GM19099 (cell line): Measurements from ENCODE around the gene AGA.

ENCODE experiments used
- POLR2A ChIP-seq: IDR thresholded peaks from 3 replicates; pipeline ENCODE4 v1.6.1; 2011; ENCODE audit warnings: low read depth; ENCODE audit not compliant: insufficient read length; ENCODE audit errors: extremely low read depth

The AGA gene

GRCh38 chr4:177460460-177460859 lies 18.2 kb upstream of the AGA start:
- TF ChIP-seq POLR2A = no peak

GRCh38 chr4:177455561-177455970 lies 13.3 kb upstream of the AGA start:
- no peak for TF ChIP-seq POLR2A

- TF ChIP-seq POLR2A = no peak
Measured at GRCh38 chr4:177453116-177453515, 10.9 kb upstream of the AGA start.

GRCh38 chr4:177451108-177451500 lies 8.9 kb upstream of the AGA start:
- no peak for TF ChIP-seq POLR2A

- TF ChIP-seq POLR2A = no peak
Measured at GRCh38 chr4:177450426-177451107, 8.3 kb upstream of the AGA start.

GRCh38 chr4:177448850-177449249 lies 6.6 kb upstream of the AGA start:
- TF ChIP-seq POLR2A = no peak

GRCh38 chr4:177447417-177448004 lies 5.3 kb upstream of the AGA start:
- no peak for TF ChIP-seq POLR2A

- TF ChIP-seq POLR2A = no peak
Measured at GRCh38 chr4:177446586-177446985, 4.3 kb upstream of the AGA start.

- no peak for TF ChIP-seq POLR2A
Measured at GRCh38 chr4:177444911-177445736, 2.9 kb upstream of the AGA start.

- peak; percentile 16 for TF ChIP-seq POLR2A
Measured at GRCh38 chr4:177441061-177441802, 1.0 kb downstream of the AGA start.

- no peak for TF ChIP-seq POLR2A
Measured at GRCh38 chr4:177436456-177436855, 5.8 kb downstream of the AGA start.

GRCh38 chr4:177434667-177435066 lies 7.6 kb downstream of the AGA start:
- no peak for TF ChIP-seq POLR2A

- TF ChIP-seq POLR2A = no peak
Measured at GRCh38 chr4:177427192-177427591, 15.0 kb downstream of the AGA start.

GRCh38 chr4:177419434-177419833 lies 22.8 kb downstream of the AGA start:
- no peak for TF ChIP-seq POLR2A

GRCh38 chr4:177413656-177414055 lies 28.6 kb downstream of the AGA start:
- TF ChIP-seq POLR2A = no peak
